Measurements from ENCODE around the gene SLC2A6.

SLC2A6 gene

GRCh38 chr9:133516256-133516960 lies 37.5 kb upstream of the SLC2A6 start:
- CTCF ChIA-PET, result no interaction called here

GRCh38 chr9:133515615-133516255 lies 36.8 kb upstream of the SLC2A6 start:
- POLR2A ChIA-PET, result no interaction called here

More at GRCh38 chr9:133516256-133516960, 37.5 kb upstream of the SLC2A6 start:
- no peak for TF ChIP-seq CTCF (IDR thresholded peaks at IDR 0.05; ENCODE audit: insufficient read depth, low read length, missing control alignments)
- POLR2A ChIA-PET, result no interaction called here
- H3K4me3 ChIP-seq (ENCODE audit: low read depth, low read length), result no peak overlapping the region
- DNase-seq (ENCODE audit: low read depth, low spot score), result no peak

GRCh38 chr9:133515240-133515610 lies 36.3 kb upstream of the SLC2A6 start:
- POLR2A ChIA-PET, result no interaction called here
- no peak overlapping the region for H3K4me3 ChIP-seq (ENCODE audit: low read depth, low read length)
- no peak for DNase-seq (ENCODE audit: low read depth, low spot score)
- TF ChIP-seq CTCF (IDR thresholded peaks at IDR 0.05; ENCODE audit: insufficient read depth, low read length, missing control alignments), result no peak
- CTCF ChIA-PET, result no interaction called here

More at GRCh38 chr9:133515615-133516255, 36.8 kb upstream of the SLC2A6 start:
- CTCF ChIA-PET, result no interaction called here
- DNase-seq (ENCODE audit: low read depth, low spot score), result no peak
- H3K4me3 ChIP-seq (ENCODE audit: low read depth, low read length), result no peak overlapping the region
- no peak for TF ChIP-seq CTCF (IDR thresholded peaks at IDR 0.05; ENCODE audit: insufficient read depth, low read length, missing control alignments)

- no peak for TF ChIP-seq CTCF (IDR thresholded peaks at IDR 0.05; ENCODE audit: insufficient read depth, low read length, missing control alignments)
- no peak overlapping the region for H3K4me3 ChIP-seq (ENCODE audit: low read depth, low read length)
- DNase-seq (ENCODE audit: low read depth, low spot score), result no peak
- POLR2A ChIA-PET, result no interaction called here
- CTCF ChIA-PET, result no interaction called here
Measured at GRCh38 chr9:133514460-133515239, 35.8 kb upstream of the SLC2A6 start.

GRCh38 chr9:133513214-133514100 lies 34.6 kb upstream of the SLC2A6 start:
- ChIA-PET POLR2A (no interaction called here), CTCF (no interaction called here)
- no peak for TF ChIP-seq CTCF (IDR thresholded peaks at IDR 0.05; ENCODE audit: insufficient read depth, low read length, missing control alignments)
- no peak for DNase-seq (ENCODE audit: low read depth, low spot score)
- H3K4me3 ChIP-seq (ENCODE audit: low read depth, low read length), result no peak overlapping the region
